Epidermal melanocyte (primary cell): ENCODE results near the gene CD209.
"Not testable (repeated sequence)": the region's sequence is repeated elsewhere in the genome, so short reads cannot be mapped to it uniquely, and the experiment has no call there.

Experiments used
- DNase-seq: peaks from one replicate; pipeline ENCODE4 v3.0.0; 2011; ENCODE audit warnings: low spot score; ENCODE audit not compliant: insufficient read length

Gene CD209

DNA sequence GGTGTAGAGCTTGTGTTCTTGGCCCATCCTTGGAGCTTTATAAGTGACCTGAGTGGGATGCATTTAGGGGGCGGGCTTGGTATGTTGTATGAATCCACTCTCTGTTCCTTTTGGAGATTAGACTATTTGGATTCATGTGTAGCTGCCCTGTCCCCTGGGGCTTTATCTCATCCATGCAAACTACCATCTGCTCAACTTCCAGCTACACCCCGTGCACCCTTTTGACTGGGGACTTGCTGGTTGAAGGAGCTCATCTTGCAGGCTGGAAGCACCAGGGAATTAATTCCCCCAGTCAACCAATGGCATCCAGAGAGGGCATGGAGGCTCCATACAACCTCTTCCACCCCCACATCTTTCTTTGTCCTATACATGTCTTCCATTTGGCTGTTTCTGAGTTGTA, 21.8 kb upstream of the CD209 start:
- no peak for DNase-seq

DNA sequence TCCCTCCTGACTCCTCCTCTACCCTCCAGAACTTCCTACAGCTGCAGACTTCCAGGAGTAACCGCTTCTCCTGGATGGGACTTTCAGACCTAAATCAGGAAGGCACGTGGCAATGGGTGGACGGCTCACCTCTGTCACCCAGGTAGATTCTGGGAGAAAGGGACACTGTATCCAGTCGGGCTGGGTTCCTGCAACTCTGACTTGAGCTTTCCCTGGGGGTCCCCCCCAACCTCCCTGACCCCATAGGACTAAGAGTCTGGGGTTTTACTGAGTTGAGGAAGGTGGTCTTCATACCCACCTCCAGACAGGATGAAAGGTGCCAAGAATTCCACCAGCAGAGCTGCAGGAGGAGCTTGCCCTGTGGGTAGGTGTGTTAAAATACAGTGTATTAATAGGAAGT, 20.2 kb upstream of the CD209 start:
- DNase-seq = no peak

DNA sequence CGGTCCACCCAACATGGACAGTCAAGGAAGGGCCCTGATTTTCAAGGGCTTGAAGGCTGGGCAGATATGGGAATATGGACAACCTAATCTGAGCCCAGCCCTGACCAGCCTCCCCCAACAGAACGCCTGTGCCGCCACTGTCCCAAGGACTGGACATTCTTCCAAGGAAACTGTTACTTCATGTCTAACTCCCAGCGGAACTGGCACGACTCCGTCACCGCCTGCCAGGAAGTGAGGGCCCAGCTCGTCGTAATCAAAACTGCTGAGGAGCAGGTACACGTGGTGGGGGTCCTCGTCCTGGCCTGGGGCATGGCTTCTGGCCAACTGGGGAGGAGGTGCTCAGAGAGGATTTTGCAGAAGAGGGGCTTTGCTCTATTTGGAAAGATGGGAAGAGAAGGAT, 19.2 kb upstream of the CD209 start:
- no peak for DNase-seq

DNA sequence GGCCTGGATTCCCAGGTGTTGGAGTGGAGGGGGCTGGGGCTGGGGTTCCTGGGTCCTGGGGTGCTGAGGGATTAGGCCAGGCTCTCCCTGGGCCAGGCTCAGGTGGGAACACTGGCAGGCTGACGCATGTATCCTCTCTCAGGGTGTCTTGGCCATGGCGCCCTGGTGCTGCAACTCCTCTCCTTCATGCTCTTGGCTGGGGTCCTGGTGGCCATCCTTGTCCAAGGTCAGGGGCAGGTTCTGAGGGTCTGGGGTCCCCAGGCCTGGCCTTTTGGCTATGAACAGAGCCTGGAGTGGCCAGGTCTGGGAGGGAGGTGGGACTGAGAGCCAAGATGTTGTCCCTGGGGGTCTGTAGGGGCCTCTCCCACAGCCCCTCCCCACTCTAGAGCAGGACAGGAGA, 17.7 kb upstream of the CD209 start:
- DNase-seq = not testable (repeated sequence)

DNA sequence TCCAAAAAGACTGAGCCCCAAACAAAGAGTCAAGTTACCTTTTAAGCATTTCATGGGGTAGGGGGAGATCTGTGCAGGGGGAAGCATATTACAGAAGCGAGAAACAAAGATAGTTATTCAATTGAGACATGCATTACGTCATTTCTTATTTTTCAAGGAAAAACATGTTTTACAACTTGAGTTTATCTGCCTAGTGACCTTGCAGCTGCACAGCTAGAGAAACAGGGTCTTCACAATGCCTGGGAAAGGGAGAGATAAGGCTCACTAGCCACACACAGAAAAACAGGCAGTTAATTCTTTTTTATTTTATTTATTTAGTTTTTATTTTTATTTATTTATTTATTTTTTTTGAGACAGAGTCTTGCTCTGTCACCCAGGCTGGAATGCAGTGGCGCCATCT, 16.8 kb upstream of the CD209 start:
- not testable (repeated sequence) for DNase-seq

DNA sequence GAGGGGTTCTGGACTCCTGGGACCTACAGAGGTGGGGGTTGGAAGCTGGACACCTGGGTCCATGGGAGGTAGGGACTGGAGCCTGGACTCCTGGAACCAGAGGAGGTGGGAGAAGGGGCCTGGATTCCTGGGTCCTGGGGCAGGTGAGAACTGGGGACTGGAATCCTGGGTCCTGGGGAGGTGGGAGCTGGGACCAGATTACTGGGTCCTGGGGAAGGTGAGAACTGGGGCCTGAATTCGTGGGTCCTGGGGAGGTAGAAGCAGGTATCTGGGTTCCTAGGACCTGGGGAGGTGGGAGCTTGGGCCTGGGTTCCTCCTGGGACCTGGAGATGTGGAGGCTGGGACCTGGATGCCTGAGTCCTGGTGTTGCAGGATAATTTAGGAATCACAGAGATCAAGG, 16.4 kb upstream of the CD209 start:
- DNase-seq = no peak

DNA sequence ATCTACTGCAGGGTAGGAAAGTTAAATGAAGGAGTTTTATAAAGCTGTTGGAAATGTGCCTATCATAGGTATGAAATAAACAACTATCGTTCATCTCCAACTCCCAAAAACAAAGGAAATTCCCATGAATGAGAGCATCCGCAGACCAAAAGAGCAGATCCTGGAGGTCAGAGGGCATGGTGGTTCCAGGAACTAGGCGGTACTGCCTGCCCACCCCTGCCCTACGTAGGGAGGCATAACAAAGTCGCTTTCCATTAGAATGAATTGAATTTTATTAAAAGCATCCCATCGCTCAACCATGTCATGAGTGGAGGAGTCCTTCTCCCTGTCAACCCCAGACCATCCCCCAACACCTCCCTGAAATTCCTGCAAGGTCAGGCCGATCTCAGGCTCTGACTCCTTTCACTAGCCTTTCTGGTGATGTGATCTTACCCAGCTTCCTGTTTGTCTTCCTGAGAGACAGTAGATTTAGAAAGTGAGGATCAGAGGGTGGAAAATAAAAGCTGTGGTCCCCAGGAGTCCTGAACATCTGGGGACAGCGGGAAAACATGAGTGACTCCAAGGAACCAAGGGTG, 15.5 kb upstream of the CD209 start, which contains the start of gene CLEC4M:
Gene CLEC4M, plus strand, starts transcription at position 525 of the 575 bp plus-strand sequence. Its CDS starts 24 bp downstream, at position 549.
- DNase-seq = no peak

DNA sequence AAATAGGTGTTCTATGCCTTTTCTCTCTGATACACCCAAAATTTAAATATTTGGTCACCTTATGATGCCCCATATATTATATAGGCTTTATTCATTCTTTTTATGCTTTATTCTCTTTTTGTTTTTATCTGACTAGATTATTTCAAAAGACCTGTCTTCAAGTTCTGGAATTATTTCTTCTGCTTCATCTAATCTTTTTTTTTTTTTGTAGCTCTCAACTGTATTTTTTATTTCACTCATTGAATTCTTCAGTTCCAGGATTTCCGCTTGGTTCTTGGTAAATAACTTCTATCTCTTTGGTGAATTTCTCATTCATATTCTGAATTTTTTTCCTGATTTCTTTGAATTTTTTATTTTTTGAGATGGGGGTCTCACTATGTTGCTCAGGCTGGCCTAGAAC, 11.8 kb upstream of the CD209 start:
- DNase-seq = no peak

DNA sequence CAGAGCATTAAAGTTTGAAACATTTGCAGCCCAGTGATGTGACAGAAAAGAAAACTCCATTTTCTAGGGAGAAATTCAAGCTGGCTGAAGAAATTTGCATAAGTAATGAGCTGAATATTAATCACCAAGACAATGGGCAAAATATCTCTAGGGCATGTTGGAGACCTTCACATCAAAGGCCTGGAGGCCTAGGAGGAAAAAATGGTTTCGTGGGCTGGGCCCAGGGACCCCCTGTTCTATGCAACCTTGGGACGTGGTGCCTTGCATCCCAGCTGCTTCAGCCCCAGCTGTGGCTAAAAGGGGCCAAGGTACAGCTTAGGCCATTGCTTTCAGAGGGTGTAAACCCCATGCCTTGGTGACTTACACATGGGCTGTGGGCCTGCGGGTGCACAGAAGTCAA, 10.0 kb upstream of the CD209 start:
- no peak for DNase-seq

DNA sequence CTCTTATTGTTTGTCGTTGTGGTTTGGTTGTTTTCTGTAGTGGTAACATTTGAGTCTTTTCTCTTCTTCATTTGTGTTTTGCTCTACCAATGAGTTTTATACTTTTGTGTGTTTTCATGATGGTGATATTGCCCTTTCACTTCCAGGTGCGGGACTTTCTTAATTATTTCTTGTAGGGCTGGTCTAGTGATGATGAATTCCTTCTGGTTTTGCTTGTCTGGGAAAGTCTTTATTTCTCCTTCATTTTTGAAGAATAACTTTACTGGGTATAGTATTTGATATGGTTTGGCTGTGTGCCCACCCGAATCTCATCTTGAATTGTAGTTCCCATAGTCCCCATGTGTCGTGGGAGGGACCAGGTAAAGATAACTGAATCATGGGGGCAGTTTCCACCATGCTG, 8.9 kb upstream of the CD209 start:
- DNase-seq = no peak

DNA sequence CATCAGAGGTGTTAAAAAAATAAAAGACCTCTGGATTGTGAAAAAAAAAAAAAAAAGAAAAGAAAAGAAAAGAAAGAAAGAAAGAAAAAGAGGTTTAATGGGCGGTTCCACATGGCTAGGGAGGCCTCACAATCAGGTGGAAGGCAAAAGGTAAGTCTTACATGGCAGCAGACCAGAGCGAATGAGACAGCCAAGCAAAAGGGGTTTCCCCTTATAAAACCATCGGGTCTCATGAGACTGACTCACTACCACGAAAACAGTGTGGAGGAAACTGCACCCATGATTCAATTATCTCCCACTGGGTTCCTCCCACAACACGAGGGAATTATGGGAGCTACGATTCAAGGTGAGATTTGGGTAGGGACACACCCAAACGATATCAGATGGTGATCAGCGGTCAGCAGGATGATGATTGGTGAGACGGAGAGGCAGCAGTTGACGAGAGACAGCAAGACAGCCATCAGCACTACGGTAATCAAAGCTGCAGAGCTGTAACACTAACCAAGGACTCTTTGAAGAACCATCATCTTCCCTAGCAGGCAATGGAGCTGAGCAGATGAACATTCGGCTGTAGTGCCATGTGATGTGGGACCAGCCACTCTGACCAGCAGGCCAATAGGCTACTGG, 3.9 kb upstream of the CD209 start:
- no peak for DNase-seq

DNA sequence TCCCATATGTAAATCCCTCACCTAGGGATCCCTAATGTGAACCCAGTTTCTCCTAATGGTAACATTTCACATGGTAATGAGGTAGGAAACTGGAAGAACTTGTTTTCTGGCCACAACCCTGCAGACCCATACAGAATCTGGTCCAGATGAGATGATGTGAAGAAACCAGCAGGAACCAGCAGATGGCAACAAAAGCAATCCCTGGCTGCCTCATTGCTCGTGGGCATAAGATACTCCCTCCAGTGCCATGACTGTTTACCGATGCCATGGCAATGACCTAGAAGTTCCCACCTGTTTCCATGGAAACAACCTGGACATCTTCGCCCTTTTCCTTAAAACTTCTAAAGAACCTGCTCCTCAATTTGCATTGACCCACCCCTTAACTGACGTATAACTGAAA, 1.4 kb upstream of the CD209 start:
- DNase-seq = no peak

DNA sequence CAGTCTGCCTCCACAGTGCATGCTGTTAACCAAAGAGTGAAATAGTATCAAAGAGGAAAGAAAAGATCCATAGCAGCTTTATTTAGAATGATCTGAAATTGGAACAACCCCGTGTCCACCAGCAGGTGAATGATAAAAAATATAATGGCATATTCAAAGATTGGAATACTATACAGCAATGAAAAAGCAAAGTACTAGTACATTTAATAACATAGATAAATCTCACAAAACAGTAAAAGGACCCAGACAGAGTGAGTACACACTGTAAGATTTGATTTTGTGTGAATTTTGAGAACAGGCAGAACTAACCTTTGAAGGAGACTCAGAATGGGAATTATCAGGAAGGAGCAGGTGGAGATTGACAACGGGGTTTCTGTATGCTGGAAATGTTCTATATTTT, 837 bp upstream of the CD209 start:
- DNase-seq = no peak

DNA sequence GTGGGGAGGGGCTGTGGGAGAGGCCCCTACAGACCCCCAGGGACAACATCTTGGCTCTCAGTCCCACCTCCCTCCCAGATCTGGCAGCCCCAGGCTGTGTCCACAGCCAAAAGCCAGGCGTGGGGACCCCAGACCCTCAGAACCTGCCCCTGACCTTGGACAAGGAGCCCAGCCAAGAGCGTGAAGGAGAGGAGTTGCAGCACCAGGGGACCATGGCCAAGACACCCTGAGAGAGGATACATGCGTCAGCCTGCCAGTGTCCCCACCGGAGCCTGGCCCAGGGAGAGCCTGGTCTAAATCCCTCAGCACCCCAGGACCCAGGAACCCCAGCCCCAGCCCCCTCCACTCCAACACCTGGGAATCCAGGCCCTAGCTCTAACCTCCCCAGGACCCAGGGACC, 1.0 kb downstream of the CD209 start:
- not testable (repeated sequence) for DNase-seq

DNA sequence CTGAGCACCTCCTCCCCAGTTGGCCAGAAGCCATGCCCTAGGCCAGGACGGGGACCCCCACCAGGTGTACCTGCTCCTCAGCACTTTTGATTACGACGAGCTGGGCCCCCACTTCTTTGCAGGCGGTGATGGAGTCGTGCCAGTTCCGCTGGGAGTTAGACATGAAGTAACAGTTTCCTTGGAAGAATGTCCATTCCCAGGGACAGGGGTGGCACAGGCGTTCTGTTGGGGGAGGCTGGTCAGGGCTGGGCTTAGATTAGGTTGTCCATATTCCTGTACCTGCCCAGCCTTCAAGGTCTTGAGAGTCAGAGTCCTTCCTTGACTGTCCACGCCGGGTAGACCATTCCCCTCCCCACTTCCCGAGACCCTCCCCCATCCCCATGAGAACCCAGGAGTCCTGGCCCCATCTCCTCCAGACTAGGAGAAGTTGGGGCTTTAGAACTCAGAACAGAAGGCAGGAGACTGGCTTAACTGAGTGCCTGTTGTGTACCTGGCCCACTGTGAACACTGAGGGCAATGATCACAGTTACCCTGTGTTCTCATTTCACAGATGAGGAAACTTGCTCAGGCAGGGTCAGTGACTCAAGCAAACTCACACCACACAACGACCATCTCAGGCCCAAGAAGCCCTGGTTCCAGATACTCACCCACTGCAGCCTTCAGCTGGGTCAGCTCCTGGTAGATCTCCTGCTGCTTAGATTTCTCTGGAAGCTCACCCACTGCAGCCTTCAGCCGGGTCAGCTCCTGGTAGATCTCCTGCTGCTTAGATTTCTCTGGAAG, 2.3 kb downstream of the CD209 start:
- DNase-seq = no peak

DNA sequence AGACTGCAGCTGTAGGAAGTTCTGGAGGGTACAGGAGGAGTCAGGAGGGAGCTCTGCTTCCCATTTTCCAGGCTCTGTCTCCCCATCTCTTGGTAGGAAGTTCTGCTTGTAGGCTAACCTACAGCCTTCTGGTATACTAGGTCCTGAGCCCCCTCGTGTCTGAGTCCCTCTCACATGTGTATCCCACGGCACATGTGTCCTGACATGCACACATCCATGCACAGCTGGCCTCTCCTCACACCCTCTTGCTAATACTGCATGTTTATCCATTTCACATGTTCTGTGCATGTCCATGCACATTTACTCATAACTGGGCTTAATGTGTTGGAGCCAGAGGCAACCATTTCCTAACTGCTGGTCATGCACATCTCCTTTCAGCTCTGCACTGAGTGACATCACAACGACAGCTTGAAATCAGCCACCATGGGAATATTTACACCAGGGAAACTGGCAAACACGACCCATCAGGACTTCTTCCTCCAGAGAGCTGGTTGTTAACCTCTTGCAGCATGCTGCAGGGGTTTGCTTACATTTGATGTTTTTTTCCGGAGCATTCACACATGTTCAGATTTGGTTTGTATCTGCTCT, 3.0 kb downstream of the CD209 start:
- no peak for DNase-seq

DNA sequence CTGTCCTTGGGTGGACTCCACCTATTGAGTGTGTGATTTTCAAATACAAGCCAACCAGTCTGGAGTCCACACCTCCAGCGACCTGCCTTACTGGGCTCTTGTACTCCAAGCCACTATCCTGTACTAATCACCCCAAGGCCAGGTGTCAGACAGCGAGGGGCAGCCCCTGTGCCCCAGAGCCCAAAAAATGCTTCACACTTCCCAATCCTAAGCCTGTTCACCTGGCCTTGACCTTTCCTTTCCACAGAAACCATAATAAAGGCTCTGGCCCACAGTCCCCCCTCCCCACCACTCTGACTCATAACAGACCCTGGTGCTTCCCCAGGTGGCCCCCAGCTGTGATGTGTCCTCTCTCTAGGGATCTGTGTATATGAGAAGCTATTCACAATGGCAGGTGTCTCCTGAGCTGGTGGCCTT, 3.9 kb downstream of the CD209 start:
- no peak for DNase-seq

DNA sequence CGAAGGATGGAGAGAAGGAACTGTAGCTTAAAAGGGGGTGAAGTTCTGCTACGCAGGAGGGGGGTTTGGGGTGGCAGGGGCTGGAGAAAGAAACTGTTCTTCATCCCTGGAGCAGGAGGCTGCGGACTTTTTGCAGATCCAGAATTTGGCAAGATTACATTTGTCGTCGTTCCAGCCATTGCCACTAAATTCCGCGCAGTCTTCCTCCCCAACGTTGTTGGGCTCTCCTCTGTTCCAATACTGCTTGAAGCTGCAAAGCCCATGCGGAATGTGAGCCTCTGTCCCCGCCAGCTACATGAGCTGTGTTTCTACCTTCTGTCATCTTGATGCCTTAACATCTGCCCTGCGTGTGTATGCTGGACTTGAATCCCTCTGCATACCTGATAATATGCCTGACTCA, 4.3 kb downstream of the CD209 start:
- DNase-seq = no peak

DNA sequence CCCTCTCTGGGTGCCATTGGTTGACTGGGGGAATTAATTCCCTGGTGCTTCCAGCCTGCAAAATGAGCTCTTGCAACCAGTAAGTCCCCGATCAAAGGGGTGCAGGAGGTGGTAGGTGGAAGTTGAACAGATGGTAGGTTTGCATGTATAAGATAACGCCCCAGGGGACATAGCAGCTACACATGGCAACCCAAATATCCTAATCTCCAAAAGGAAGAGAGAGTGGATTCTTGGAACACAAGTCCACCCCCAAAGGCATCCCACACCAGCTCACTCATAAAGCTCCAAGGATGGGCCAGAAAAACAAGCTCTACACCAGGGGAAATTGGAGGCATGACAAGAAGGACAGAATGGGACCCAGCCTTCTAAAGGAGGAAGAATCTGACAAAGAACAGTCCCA, 4.8 kb downstream of the CD209 start:
- no peak for DNase-seq

DNA sequence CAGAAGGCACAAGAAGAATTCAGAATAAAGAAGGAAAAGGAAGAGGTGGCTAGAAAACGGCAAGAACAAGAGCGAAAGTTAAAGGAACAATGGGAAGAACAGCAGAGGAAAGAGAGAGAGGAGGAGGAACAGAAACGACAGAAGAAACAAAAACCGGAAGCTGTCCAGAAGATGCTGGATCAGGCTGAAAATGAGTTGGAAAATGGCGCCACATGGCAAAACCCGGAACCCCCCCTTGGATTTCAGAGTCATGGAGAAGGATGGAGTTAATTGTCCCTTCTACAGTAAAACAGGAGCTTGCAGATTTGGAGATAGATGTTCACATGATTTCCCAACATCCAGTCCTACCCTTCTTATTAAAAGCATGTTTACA, 6.7 kb downstream of the CD209 start:
- no peak for DNase-seq

DNA sequence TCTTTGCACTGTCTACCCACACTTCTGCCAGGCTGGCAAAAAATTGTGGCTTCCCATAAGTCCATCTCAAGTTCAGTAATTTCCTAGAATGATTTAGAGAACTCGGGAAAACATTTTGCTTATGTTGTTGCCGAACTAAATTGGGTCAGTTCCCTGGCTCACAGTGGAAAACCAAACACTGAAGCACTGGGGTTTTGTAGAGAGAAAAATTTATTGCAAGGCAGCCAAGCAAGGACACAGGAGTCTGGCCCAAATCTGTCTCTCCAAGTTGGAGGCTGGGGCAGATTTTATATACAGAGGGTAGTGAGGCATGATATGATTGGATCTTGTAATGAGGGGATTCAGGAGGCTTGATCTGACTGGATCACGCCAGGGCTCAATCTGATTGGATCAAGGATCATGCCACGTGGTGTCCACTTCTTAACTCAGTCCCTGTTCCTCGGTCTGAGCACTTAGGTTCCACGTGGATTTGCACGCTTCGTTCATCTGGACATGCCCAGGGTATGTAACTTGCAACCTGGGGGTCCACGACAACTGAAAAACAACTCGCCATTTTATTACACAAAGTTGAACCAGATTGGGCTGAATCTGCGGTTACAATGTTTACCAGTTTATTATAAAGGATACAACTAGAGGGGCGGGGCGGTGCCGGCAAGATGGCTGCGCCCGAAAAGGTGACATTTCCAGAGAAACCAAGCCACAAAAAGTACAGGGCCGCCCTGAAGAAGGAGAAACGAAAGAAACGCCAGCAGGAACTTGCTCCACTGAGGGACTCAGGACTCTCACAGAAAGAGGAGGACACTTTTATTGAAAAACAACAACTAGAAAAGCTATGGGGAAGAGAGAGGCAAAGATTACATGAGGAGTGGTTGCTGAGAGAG, 7.3 kb downstream of the CD209 start:
- no peak for DNase-seq
